ENCODE measurements around the gene TMC4.

DNA sequence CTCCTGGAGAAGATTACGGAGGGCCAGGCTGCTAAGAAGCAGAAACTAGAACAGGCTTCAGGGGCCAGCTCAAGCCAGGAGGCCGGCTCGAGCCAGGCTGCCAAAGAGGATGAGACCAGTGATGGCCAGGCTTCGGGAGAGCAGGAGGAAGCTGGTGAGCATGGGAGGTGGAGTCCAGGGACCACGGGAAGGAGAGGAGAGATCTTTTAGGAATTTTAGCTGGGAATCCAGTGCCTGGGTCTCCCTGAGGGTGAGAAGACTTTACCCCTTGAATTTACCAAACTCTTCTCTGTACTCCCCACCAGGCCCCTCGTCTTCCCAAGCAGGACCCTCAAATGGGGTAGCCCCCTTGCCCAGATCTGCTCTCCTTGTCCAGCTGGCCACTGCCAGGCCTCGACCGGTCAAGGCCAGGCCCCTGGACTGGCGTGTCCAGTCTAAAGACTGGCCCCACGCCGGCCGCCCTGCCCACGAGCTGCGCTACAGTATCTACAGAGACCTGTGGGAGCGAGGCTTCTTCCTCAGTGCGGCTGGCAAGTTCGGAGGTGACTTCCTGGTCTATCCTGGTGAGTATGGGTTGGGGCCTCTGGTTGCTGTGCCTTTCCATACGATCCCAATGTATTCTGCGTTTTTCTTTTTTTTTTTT, 19.0 kb upstream of the TMC4 start:
- no peak for TF ChIP-seq EZH2 (IDR thresholded peaks at IDR 0.05; ENCODE audit: borderline replicate concordance, low read depth, low read length, severe bottlenecking)
- TF ChIP-seq, protein P1, sequence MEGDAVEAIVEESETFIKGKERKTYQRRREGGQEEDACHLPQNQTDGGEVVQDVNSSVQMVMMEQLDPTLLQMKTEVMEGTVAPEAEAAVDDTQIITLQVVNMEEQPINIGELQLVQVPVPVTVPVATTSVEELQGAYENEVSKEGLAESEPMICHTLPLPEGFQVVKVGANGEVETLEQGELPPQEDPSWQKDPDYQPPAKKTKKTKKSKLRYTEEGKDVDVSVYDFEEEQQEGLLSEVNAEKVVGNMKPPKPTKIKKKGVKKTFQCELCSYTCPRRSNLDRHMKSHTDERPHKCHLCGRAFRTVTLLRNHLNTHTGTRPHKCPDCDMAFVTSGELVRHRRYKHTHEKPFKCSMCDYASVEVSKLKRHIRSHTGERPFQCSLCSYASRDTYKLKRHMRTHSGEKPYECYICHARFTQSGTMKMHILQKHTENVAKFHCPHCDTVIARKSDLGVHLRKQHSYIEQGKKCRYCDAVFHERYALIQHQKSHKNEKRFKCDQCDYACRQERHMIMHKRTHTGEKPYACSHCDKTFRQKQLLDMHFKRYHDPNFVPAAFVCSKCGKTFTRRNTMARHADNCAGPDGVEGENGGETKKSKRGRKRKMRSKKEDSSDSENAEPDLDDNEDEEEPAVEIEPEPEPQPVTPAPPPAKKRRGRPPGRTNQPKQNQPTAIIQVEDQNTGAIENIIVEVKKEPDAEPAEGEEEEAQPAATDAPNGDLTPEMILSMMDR (IDR thresholded peaks at IDR 0.05; ENCODE audit: borderline replicate concordance, extremely low read depth, low read length, poor library complexity, severe bottlenecking) = no peak
